ENCODE measurements around the gene SNCG.

DNA sequence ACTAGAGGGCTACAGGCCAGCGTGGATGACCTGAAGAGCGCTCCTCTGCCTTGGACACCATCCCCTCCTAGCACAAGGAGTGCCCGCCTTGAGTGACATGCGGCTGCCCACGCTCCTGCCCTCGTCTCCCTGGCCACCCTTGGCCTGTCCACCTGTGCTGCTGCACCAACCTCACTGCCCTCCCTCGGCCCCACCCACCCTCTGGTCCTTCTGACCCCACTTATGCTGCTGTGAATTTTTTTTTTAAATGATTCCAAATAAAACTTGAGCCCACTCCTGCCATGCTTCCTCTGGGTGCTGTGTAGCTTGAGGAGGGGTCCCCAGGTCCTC, 4.5 kb downstream of the SNCG start:
- TF ChIP-seq EZH2 (IDR thresholded peaks at IDR 0.05; ENCODE audit: low read depth, unreplicated experiment) (no peak), EZH2phosphoT487 (IDR thresholded peaks at IDR 0.05; ENCODE audit: unreplicated experiment) (no peak), POLR2AphosphoS5 (IDR thresholded peaks at IDR 0.05; ENCODE audit: low read depth) (no peak), CREB1 (CRISPR knock-in tag; IDR thresholded peaks at IDR 0.05; ENCODE audit: low read depth) (no peak)
- TF ChIP-seq, protein P1, sequence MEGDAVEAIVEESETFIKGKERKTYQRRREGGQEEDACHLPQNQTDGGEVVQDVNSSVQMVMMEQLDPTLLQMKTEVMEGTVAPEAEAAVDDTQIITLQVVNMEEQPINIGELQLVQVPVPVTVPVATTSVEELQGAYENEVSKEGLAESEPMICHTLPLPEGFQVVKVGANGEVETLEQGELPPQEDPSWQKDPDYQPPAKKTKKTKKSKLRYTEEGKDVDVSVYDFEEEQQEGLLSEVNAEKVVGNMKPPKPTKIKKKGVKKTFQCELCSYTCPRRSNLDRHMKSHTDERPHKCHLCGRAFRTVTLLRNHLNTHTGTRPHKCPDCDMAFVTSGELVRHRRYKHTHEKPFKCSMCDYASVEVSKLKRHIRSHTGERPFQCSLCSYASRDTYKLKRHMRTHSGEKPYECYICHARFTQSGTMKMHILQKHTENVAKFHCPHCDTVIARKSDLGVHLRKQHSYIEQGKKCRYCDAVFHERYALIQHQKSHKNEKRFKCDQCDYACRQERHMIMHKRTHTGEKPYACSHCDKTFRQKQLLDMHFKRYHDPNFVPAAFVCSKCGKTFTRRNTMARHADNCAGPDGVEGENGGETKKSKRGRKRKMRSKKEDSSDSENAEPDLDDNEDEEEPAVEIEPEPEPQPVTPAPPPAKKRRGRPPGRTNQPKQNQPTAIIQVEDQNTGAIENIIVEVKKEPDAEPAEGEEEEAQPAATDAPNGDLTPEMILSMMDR (conservative IDR thresholded peaks at IDR 0.05; ENCODE audit: low read depth in 2 of 2), result no peak
- TF ChIP-seq, protein P2, sequence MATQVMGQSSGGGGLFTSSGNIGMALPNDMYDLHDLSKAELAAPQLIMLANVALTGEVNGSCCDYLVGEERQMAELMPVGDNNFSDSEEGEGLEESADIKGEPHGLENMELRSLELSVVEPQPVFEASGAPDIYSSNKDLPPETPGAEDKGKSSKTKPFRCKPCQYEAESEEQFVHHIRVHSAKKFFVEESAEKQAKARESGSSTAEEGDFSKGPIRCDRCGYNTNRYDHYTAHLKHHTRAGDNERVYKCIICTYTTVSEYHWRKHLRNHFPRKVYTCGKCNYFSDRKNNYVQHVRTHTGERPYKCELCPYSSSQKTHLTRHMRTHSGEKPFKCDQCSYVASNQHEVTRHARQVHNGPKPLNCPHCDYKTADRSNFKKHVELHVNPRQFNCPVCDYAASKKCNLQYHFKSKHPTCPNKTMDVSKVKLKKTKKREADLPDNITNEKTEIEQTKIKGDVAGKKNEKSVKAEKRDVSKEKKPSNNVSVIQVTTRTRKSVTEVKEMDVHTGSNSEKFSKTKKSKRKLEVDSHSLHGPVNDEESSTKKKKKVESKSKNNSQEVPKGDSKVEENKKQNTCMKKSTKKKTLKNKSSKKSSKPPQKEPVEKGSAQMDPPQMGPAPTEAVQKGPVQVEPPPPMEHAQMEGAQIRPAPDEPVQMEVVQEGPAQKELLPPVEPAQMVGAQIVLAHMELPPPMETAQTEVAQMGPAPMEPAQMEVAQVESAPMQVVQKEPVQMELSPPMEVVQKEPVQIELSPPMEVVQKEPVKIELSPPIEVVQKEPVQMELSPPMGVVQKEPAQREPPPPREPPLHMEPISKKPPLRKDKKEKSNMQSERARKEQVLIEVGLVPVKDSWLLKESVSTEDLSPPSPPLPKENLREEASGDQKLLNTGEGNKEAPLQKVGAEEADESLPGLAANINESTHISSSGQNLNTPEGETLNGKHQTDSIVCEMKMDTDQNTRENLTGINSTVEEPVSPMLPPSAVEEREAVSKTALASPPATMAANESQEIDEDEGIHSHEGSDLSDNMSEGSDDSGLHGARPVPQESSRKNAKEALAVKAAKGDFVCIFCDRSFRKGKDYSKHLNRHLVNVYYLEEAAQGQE (IDR thresholded peaks at IDR 0.05; ENCODE audit: unreplicated experiment), result no peak
